ENCODE results near the gene PRKD2.

DNA sequence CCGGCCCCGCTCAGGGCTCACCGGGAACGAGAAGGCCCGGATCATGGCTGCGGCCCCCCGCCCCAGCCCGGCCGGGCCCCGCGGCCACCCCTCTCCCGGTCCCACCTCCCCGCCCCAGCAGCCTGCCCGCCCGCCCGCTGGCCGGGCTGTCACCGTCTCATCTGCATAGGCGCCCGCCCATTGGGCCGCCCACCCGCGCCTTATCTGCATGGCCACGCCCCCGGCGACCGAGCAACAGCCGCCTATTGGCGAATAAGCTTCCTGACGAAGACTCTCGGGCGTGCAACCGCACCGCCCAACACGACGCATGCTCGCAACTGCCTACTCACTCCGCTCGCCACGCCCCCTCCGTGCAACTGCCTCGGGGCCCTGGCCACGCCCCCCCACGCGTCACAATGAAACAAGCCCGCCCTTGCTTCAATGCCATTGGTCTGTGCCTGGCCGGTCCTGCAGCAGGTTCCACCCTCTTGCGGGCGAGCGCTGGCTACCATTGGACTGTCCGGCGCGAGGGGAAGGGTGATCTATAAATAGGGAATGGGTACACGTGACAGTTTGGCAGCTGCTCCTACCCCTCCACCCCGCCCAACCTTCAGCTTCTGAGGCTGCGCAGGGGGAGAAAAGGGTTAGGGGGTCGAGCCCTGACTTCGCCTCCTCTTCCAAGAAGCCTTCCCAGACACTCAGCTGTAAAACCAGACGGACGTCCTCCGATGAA is 55.7 kb downstream of the PRKD2 start, which contains the start of gene DACT3:
- TF ChIP-seq, protein P1, sequence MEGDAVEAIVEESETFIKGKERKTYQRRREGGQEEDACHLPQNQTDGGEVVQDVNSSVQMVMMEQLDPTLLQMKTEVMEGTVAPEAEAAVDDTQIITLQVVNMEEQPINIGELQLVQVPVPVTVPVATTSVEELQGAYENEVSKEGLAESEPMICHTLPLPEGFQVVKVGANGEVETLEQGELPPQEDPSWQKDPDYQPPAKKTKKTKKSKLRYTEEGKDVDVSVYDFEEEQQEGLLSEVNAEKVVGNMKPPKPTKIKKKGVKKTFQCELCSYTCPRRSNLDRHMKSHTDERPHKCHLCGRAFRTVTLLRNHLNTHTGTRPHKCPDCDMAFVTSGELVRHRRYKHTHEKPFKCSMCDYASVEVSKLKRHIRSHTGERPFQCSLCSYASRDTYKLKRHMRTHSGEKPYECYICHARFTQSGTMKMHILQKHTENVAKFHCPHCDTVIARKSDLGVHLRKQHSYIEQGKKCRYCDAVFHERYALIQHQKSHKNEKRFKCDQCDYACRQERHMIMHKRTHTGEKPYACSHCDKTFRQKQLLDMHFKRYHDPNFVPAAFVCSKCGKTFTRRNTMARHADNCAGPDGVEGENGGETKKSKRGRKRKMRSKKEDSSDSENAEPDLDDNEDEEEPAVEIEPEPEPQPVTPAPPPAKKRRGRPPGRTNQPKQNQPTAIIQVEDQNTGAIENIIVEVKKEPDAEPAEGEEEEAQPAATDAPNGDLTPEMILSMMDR (IDR thresholded peaks at IDR 0.05 in 8 of 11, conservative IDR thresholded peaks at IDR 0.05 in 3 of 11) = peak in 4 of 11 experiments; percentile 22 to 44 (median 30)
- peak; percentile 50 to 85 (median 80) for TF ChIP-seq POLR2AphosphoS5 (IDR thresholded peaks at IDR 0.05)
- no peak for TF ChIP-seq POLR2A (IDR thresholded peaks at IDR 0.05)

Data from spleen (tissue), 7 donors.